Neural progenitor cell (in vitro differentiated cells): Measurements from ENCODE around the gene CACNG8.

Source experiments
- EZH2 ChIP-seq: fragments of 200-600 bp; sonication (generic); IDR thresholded peaks from 2 replicates; pipeline ENCODE4 v1.6.1; 2017; ENCODE audit warnings: antibody characterized with exemption, mild to moderate bottlenecking, moderate library complexity
- EZH2phosphoT487 ChIP-seq: fragments of 200-600 bp; sonication (generic); IDR thresholded peaks from 2 replicates; pipeline ENCODE4 v1.6.1; 2017; ENCODE audit warnings: antibody characterized with exemption
- TF ChIP-seq, protein P1 (sequence below): fragments of 200-600 bp; sonication (generic); IDR thresholded peaks from 2 replicates; pipeline ENCODE4 v1.5.1; 2017; ENCODE audit warnings: antibody characterized with exemption, mild to moderate bottlenecking

DNA sequence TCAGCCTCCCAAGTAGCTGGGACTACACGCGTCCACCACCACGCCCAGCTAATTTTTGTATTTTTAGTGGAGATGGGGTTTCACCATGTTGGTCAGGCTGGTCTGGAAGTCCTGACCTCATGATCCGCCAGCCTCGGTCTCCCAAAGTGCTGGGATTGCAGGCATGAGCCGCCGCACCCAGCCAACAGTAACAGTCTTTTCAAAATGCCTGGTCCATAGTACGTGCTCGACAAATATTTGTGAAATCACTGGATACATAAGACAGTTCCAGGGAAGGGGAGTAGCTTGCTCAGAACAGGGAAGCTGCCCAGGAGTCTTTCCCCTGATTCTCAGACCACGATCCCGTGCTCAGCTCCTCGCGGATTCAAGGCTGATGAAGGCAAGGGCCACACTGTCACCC is 59.2 kb downstream of the CACNG8 start:
- TF ChIP-seq, protein P1, sequence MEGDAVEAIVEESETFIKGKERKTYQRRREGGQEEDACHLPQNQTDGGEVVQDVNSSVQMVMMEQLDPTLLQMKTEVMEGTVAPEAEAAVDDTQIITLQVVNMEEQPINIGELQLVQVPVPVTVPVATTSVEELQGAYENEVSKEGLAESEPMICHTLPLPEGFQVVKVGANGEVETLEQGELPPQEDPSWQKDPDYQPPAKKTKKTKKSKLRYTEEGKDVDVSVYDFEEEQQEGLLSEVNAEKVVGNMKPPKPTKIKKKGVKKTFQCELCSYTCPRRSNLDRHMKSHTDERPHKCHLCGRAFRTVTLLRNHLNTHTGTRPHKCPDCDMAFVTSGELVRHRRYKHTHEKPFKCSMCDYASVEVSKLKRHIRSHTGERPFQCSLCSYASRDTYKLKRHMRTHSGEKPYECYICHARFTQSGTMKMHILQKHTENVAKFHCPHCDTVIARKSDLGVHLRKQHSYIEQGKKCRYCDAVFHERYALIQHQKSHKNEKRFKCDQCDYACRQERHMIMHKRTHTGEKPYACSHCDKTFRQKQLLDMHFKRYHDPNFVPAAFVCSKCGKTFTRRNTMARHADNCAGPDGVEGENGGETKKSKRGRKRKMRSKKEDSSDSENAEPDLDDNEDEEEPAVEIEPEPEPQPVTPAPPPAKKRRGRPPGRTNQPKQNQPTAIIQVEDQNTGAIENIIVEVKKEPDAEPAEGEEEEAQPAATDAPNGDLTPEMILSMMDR = no peak
- no peak for TF ChIP-seq EZH2
- no peak for TF ChIP-seq EZH2phosphoT487
